Upper lobe of right lung (tissue), 1 donor: Measurements from ENCODE around the gene LMBRD1. TPM values are rescaled to one million over a fixed set of nuclear protein-coding genes. Genes with fewer than 3 reads are reported as not detected.
A peak's percentile ranks its signal among the peaks of the same experiment; 100 is the strongest.

Experiments
- ATAC-seq: fragments of 200-7000 bp; cut with Tn5 transposase; one replicate; pipeline ENCODE4 v1.9.1; 2020; ENCODE audit warnings: mild to moderate bottlenecking, moderate library complexity
- DNase-seq: peaks from one replicate; pipeline ENCODE4 v3.0.0-alpha.2; 2020
- H3K27ac ChIP-seq: fragments of 200-600 bp; one replicate; pipeline ENCODE4 v1.8.0; 2022
- H3K27me3 ChIP-seq: fragments of 200-600 bp; one replicate; pipeline ENCODE4 v1.8.0; 2022; ENCODE audit warnings: mild to moderate bottlenecking
- H3K36me3 ChIP-seq: fragments of 200-600 bp; one replicate; pipeline ENCODE4 v1.8.0; 2022
- H3K4me1 ChIP-seq: fragments of 200-600 bp; one replicate; pipeline ENCODE4 v1.8.0; 2022
- H3K4me3 ChIP-seq: fragments of 200-600 bp; one replicate; pipeline ENCODE4 v1.8.0; 2022; ENCODE audit warnings: mild to moderate bottlenecking
- H3K9me3 ChIP-seq: fragments of 200-600 bp; one replicate; pipeline ENCODE4 v1.8.0; 2022
- CTCF ChIP-seq: fragments of 200-600 bp; IDR thresholded peaks from one replicate; pipeline ENCODE4 v1.8.0; 2022; ENCODE audit warnings: antibody characterized with exemption
- intact Hi-C: fragments of 100-400 bp; cut with DNase I; formaldehyde crosslinking; loops from one replicate; pipeline ENCODE4 v1.11.0; 2022
- total RNA-seq: library from RNA; stranded (reverse); fragmentation: NEBNext Ultra II Directional; extraction: Animal tissue kit (Norgen Biotek cat#: 25700); gene quantifications from one replicate; pipeline ENCODE4 v1.2.1, GENCODE V29; 2021
- donor health status: DM: no; HTN: yes; CAD: no; lungs with severe emphysema.

LMBRD1 gene
- total RNA-seq, 1 donor from 2014 or later: 66.7 TPM

GRCh38 chr6:69663215-69663614 lies 133.6 kb downstream of the LMBRD1 start:
- no peaks in the 10 kb centered on the region for H3K4me1 ChIP-seq
- H3K27me3 ChIP-seq: no peaks in the 10 kb centered on the region
- H3K27ac ChIP-seq: no peak overlapping the region
- peaks cover 6% of the 10 kb centered on the region for H3K9me3 ChIP-seq
- TF ChIP-seq CTCF: no peak
- H3K36me3 ChIP-seq: no peaks in the 10 kb centered on the region
- intact Hi-C loops: no loop called here
- no peak overlapping the region for H3K4me3 ChIP-seq
- DNase-seq (no peak), ATAC-seq (no peak)

GRCh38 chr6:69650703-69651102 lies 146.1 kb downstream of the LMBRD1 start:
- Histone ChIP-seq H3K27me3 (no peaks in the 10 kb centered on the region), H3K27ac (no peak overlapping the region), H3K9me3 (no peaks in the 10 kb centered on the region), H3K36me3 (no peaks in the 10 kb centered on the region), H3K4me1 (no peaks in the 10 kb centered on the region), H3K4me3 (no peak overlapping the region)
- DNase-seq: no peak
- no peak for TF ChIP-seq CTCF
- ATAC-seq: no peak
- intact Hi-C loops: no loop called here

DNA sequence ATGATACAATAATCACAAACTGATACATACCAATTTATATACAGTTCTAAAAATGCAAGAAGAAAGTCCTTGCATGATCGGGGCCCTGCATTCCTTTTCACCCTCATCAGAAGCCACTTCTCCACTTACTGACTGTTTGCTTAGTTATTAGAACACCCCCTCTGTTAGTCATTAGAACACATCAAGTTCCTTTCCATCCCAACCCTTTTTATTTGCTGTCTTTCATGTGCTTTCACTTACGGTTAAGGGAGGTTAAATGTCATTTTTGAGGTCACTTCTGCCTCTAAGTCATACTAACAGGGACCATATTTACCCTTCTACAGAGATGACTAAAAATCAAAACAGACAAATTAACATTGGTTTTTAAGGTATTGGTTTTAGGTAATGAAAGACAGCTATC lies 149.1 kb downstream of the LMBRD1 start:
- Histone ChIP-seq H3K27ac (no peak overlapping the region), H3K4me3 (no peak overlapping the region), H3K4me1 (no peaks in the 10 kb centered on the region), H3K27me3 (no peaks in the 10 kb centered on the region), H3K9me3 (no peaks in the 10 kb centered on the region), H3K36me3 (no peaks in the 10 kb centered on the region)
- no peak for TF ChIP-seq CTCF
- no peak for DNase-seq
- peak; percentile 67 for ATAC-seq
- intact Hi-C loops: no loop called here

DNA sequence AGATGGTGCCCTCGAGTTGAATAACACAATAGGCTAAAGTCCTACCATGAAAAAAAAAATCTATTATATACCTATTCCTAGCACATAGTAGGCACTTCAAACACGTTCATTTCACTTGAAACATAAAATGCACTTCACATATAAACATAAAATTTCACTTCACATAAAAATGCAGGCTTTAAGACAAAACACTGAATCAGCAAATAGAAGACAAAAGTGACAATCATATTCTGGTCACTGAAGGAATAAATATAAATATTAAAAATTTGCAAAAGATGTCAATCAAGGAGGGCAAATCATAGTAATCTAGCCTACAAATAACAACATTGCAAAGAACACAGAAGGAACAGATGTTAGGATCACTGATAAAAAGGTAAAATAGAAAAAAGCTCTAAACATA lies 153.1 kb downstream of the LMBRD1 start:
- ATAC-seq: no peak
- no peaks in the 10 kb centered on the region for H3K36me3 ChIP-seq
- no peaks in the 10 kb centered on the region for H3K4me1 ChIP-seq
- DNase-seq: no peak
- H3K4me3 ChIP-seq: no peak overlapping the region
- H3K9me3 ChIP-seq: no peaks in the 10 kb centered on the region
- no peak for TF ChIP-seq CTCF
- no peaks in the 10 kb centered on the region for H3K27me3 ChIP-seq
- intact Hi-C loops: no loop called here
- no peak overlapping the region for H3K27ac ChIP-seq

GRCh38 chr6:69632932-69633331 lies 163.9 kb downstream of the LMBRD1 start:
- intact Hi-C loops: no loop called here
- ATAC-seq (no peak), DNase-seq (no peak)
- H3K27ac ChIP-seq: no peak overlapping the region
- no peaks in the 10 kb centered on the region for H3K4me1 ChIP-seq
- no peaks in the 10 kb centered on the region for H3K27me3 ChIP-seq
- H3K36me3 ChIP-seq: no peaks in the 10 kb centered on the region
- TF ChIP-seq CTCF: no peak
- no peak overlapping the region for H3K4me3 ChIP-seq
- no peaks in the 10 kb centered on the region for H3K9me3 ChIP-seq
